HCT116 (cell line): ENCODE data around the gene UBAP2L. TPM values are rescaled to one million over a fixed set of nuclear protein-coding genes. Genes with fewer than 3 reads are reported as not detected.
A peak's percentile ranks its signal among the peaks of the same experiment; 100 is the strongest.

Experiments
- ATAC-seq: fragments of 200-7000 bp; cut with Tn5 transposase; 2 replicates; pipeline ENCODE4 v1.9.1; 2020; ENCODE audit warnings: mild to moderate bottlenecking, moderate library complexity
- Bru-seq: library from RNA; stranded (reverse); fragments of 400-500 nt; gene quantifications from one replicate; lab custom pipeline; 2021; lab: Mats Ljungman, UMichigan
- BruChase-seq, 2 experiments: library from RNA; stranded (reverse); fragments of 400-500 nt; gene quantifications; one replicate each; lab custom pipeline; 2021; lab: Mats Ljungman, UMichigan
- BruUV-seq: library from RNA; stranded (reverse); fragments of 400-500 nt; replicated peaks from 2 replicates; lab custom pipeline; 2021; lab: Mats Ljungman, UMichigan
- CTCF ChIA-PET: fragments of 300-600 bp; sonication (Branson Sonifier 250); formaldehyde crosslinking; loops from one replicate; lab custom pipeline; 2021; ENCODE audit warnings: antibody characterized with exemption; lab: Charles Lee
- POLR2A ChIA-PET: fragments of 300-600, 350-600 bp; sonication (Branson Sonifier 250); formaldehyde crosslinking; loops from one replicate; lab custom pipeline; 2021; ENCODE audit warnings: antibody characterized with exemption; lab: Charles Lee
- RAD21 ChIA-PET, 2 experiments: fragments of 300-600 bp; sonication (Branson Sonifier 250); formaldehyde crosslinking; loops; one replicate each; lab custom pipeline; 2023; ENCODE audit warnings: low total read pairs in 2 of 2; ENCODE audit not compliant: uncharacterized antibody in 2 of 2, unreplicated experiment in 2 of 2, low non-redundant PET in 1 of 2; lab: Charles Lee
- DNase-seq: peaks from one replicate; pipeline ENCODE4 v3.0.0-alpha.2; 2010; ENCODE audit warnings: low read depth, low spot score
- H2AFZ ChIP-seq: fragments of 200-600 bp; shearing (Covaris generic), sonication (generic); 2 replicates; pipeline ENCODE4 v1.6.1; 2017; ENCODE audit warnings: low read depth, mixed run types, mixed read lengths, antibody characterized with exemption, low read length; ENCODE audit not compliant: poor library complexity, severe bottlenecking
- H3K27ac ChIP-seq: 2 replicates; pipeline ENCODE4 v1.5.1; 2012; ENCODE audit warnings: low read depth, low read length
- H3K27me3 ChIP-seq: fragments of 200-600 bp; sonication (generic); 2 replicates; pipeline ENCODE4 v1.6.1; 2016; ENCODE audit warnings: mixed run types, low read length, mixed read lengths; ENCODE audit not compliant: insufficient read depth
- H3K36me3 ChIP-seq, 2 experiments: fragments of 200-500 bp in 1 of 2; fragments of 200-600 bp in 1 of 2; sonication (Bioruptor generic) in 1 of 2; sonication (generic) in 1 of 2; 2 replicates each; pipeline versions ENCODE4 v1.5.1 to v1.6.1; 2014 to 2016; ENCODE audit warnings: low read length in 2 of 2, inconsistent platforms in 1 of 2, mixed read lengths in 1 of 2, mixed run types in 1 of 2; ENCODE audit not compliant: insufficient read depth in 2 of 2, control insufficient read depth in 1 of 2
- H3K4me1 ChIP-seq, 2 experiments: fragments of 200-600 bp in 1 of 2; sonication (generic) in 1 of 2; 2 replicates each; pipeline versions ENCODE4 v1.5.1 to v1.6.1; 2012 to 2017; ENCODE audit warnings: low read length in 2 of 2, inconsistent platforms in 1 of 2, mild to moderate bottlenecking in 1 of 2, mixed read lengths in 1 of 2, mixed run types in 1 of 2, moderate library complexity in 1 of 2; ENCODE audit not compliant: insufficient read depth in 2 of 2, control insufficient read depth in 1 of 2
- H3K4me2 ChIP-seq: fragments of 200-600 bp; sonication (generic); 2 replicates; pipeline ENCODE4 v1.6.1; 2017; ENCODE audit warnings: mixed run types, low read length, mixed read lengths
- H3K4me3 ChIP-seq, 2 experiments: fragments of 200-600 bp in 1 of 2; sonication (generic) in 1 of 2; replicated peaks in 1 of 2; 2 replicates each; pipeline ENCODE4 v1.5.1; 2011 to 2016; ENCODE audit warnings: low read length in 2 of 2, control low read depth in 1 of 2, low read depth in 1 of 2, mild to moderate bottlenecking in 1 of 2, mixed read lengths in 1 of 2, mixed run types in 1 of 2
- H3K79me2 ChIP-seq: fragments of 200-600 bp; sonication (generic); 2 replicates; pipeline ENCODE4 v1.6.1; 2017; ENCODE audit warnings: mild to moderate bottlenecking, mixed run types, low read length, moderate library complexity, mixed read lengths; ENCODE audit not compliant: insufficient read depth
- H3K9ac ChIP-seq: fragments of 200-600 bp; sonication (generic); 2 replicates; pipeline ENCODE4 v1.6.1; 2016; ENCODE audit warnings: low read length, mixed read lengths
- H3K9me2 ChIP-seq: fragments of 200-600 bp; sonication (generic), shearing (Covaris generic); 2 replicates; pipeline ENCODE4 v1.6.1; 2017; ENCODE audit warnings: mixed run types, mild to moderate bottlenecking, moderate library complexity; ENCODE audit not compliant: insufficient read depth
- H3K9me3 ChIP-seq, 2 experiments: fragments of 200-500 bp in 1 of 2; fragments of 200-600 bp in 1 of 2; sonication (Bioruptor generic) in 1 of 2; sonication (generic) in 1 of 2; 2 replicates each; pipeline ENCODE4 v1.6.1; 2014 to 2017; ENCODE audit warnings: low read length in 2 of 2, mixed read lengths in 2 of 2, inconsistent platforms in 1 of 2, low read depth in 1 of 2, mild to moderate bottlenecking in 1 of 2, mixed run types in 1 of 2, moderate library complexity in 1 of 2; ENCODE audit not compliant: control insufficient read depth in 1 of 2, insufficient read depth in 1 of 2
- H4K20me1 ChIP-seq: fragments of 200-600 bp; sonication (generic), shearing (Covaris generic); 2 replicates; pipeline ENCODE4 v1.6.1; 2017; ENCODE audit warnings: mixed run types, mild to moderate bottlenecking, moderate library complexity; ENCODE audit not compliant: insufficient read depth
- CBX3 ChIP-seq: IDR thresholded peaks from 2 replicates; pipeline ENCODE4 v1.6.1; 2012; ENCODE audit warnings: low read depth
- CEBPB ChIP-seq: IDR thresholded peaks from 2 replicates; pipeline ENCODE4 v1.6.1; 2012; ENCODE audit warnings: low read depth
- ELF1 ChIP-seq: IDR thresholded peaks from 2 replicates; pipeline ENCODE4 v1.6.1; 2012; ENCODE audit warnings: low read depth, borderline replicate concordance
- EZH2 ChIP-seq: fragments of 200-600 bp; sonication (generic); IDR thresholded peaks from 2 replicates; pipeline ENCODE4 v1.6.1; 2017; ENCODE audit warnings: antibody characterized with exemption, mixed run types
- EZH2phosphoT487 ChIP-seq: fragments of 200-600 bp; IDR thresholded peaks from 2 replicates; pipeline ENCODE4 v1.6.1; 2018; ENCODE audit warnings: antibody characterized with exemption, borderline replicate concordance
- JUND ChIP-seq: IDR thresholded peaks from 2 replicates; pipeline ENCODE4 v1.6.1; 2012
- POLR2A ChIP-seq: IDR thresholded peaks from 2 replicates; pipeline ENCODE4 v1.7.0; 2011; ENCODE audit warnings: borderline replicate concordance; ENCODE audit not compliant: insufficient read depth, insufficient read length; ENCODE audit errors: extremely low read depth
- POLR2AphosphoS5 ChIP-seq: IDR thresholded peaks from 2 replicates; pipeline ENCODE4 v1.6.1; 2011; ENCODE audit warnings: mild to moderate bottlenecking, low read depth, low read length, moderate library complexity
- RAD21 ChIP-seq: IDR thresholded peaks from 2 replicates; pipeline ENCODE4 v1.6.1; 2012; ENCODE audit warnings: low read depth, mild to moderate bottlenecking
- SIN3A ChIP-seq: IDR thresholded peaks from 2 replicates; pipeline ENCODE4 v1.6.1; 2012; ENCODE audit warnings: low read depth
- SP1 ChIP-seq: IDR thresholded peaks from 2 replicates; pipeline ENCODE4 v1.6.1; 2012; ENCODE audit warnings: low read depth
- SRF ChIP-seq: IDR thresholded peaks from 2 replicates; pipeline ENCODE4 v1.6.1; 2012; ENCODE audit warnings: low read depth
- TCF7L2 ChIP-seq: IDR thresholded peaks from 2 replicates; pipeline ENCODE4 v1.7.0; 2011; ENCODE audit warnings: borderline replicate concordance, inconsistent platforms; ENCODE audit not compliant: insufficient read depth, insufficient read length; ENCODE audit errors: extremely low read depth
- YY1 ChIP-seq: IDR thresholded peaks from 2 replicates; pipeline ENCODE4 v1.6.1; 2011; ENCODE audit warnings: low read length, low read depth, moderate library complexity, mild to moderate bottlenecking; ENCODE audit not compliant: insufficient replicate concordance; ENCODE audit errors: extremely low read depth
- ZFX ChIP-seq: fragments of 450-650 bp; IDR thresholded peaks from 2 replicates; pipeline ENCODE4 v1.6.1; 2017
- ZNF274 ChIP-seq: fragments of 200-500 bp; sonication (Bioruptor generic); IDR thresholded peaks from 2 replicates; pipeline ENCODE4 v1.6.1; 2014; ENCODE audit warnings: mild to moderate bottlenecking, low read depth, low read length, inconsistent platforms
- intact Hi-C: fragments of 100-400 bp; cut with micrococcal nuclease; formaldehyde crosslinking; loops from 2 replicates; pipeline ENCODE4 v1.10.0; 2022
- long read RNA-seq: library from polyadenylated mRNA; unstranded; transcript quantifications from one replicate; pipeline ENCODE4 v2.0.0, GENCODE V29; 2021; ENCODE audit not compliant: unreplicated experiment
- polyA plus RNA-seq: library from polyadenylated mRNA; unstranded; fragments of >200 nt; gene quantifications from 2 replicates; pipeline ENCODE4 v1.2.1, GENCODE V29; 2012; ENCODE audit warnings: missing spikeins
- total RNA-seq: library from RNA; stranded (reverse); gene quantifications from one replicate; pipeline ENCODE4 v1.2.1, GENCODE V29; 2021; ENCODE audit not compliant: unreplicated experiment
- TF ChIP-seq, protein P1 (sequence below), 3 experiments: fragments of 200-600 bp in 1 of 3; sonication (generic) in 1 of 3; IDR thresholded peaks in 2 of 3; conservative IDR thresholded peaks in 1 of 3; 2 replicates each; pipeline ENCODE4 v1.5.1; 2012 to 2017; ENCODE audit warnings: low read depth in 2 of 3, low read length in 2 of 3, antibody characterized with exemption in 1 of 3, borderline replicate concordance in 1 of 3, control low read depth in 1 of 3, mild to moderate bottlenecking in 1 of 3, mixed read lengths in 1 of 3, mixed run types in 1 of 3, moderate library complexity in 1 of 3; ENCODE audit not compliant: insufficient read depth in 1 of 3
- TF ChIP-seq, protein P2 (sequence below): IDR thresholded peaks from 2 replicates; pipeline ENCODE4 v1.6.1; 2012

The UBAP2L gene, protein sequence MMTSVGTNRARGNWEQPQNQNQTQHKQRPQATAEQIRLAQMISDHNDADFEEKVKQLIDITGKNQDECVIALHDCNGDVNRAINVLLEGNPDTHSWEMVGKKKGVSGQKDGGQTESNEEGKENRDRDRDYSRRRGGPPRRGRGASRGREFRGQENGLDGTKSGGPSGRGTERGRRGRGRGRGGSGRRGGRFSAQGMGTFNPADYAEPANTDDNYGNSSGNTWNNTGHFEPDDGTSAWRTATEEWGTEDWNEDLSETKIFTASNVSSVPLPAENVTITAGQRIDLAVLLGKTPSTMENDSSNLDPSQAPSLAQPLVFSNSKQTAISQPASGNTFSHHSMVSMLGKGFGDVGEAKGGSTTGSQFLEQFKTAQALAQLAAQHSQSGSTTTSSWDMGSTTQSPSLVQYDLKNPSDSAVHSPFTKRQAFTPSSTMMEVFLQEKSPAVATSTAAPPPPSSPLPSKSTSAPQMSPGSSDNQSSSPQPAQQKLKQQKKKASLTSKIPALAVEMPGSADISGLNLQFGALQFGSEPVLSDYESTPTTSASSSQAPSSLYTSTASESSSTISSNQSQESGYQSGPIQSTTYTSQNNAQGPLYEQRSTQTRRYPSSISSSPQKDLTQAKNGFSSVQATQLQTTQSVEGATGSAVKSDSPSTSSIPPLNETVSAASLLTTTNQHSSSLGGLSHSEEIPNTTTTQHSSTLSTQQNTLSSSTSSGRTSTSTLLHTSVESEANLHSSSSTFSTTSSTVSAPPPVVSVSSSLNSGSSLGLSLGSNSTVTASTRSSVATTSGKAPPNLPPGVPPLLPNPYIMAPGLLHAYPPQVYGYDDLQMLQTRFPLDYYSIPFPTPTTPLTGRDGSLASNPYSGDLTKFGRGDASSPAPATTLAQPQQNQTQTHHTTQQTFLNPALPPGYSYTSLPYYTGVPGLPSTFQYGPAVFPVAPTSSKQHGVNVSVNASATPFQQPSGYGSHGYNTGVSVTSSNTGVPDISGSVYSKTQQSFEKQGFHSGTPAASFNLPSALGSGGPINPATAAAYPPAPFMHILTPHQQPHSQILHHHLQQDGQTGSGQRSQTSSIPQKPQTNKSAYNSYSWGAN
- 189 TPM for total RNA-seq
- polyA plus RNA-seq = 105 and 106 TPM in 2 replicates
- Bru-seq, nascent RNA = percentile 95 among the genes with signal in this experiment
- percentile 93 among the genes with signal in this experiment for BruChase-seq, experiment 1, labeled RNA remaining after a 6-hour chase
- percentile 94 among the genes with signal in this experiment for BruChase-seq, experiment 2, labeled RNA remaining after a 2-hour chase
- long read RNA-seq, partial matches to known transcripts = 45 of 123 reads
- long read RNA-seq, other reads (novel, unspliced or antisense) = 72 of 123 reads

DNA sequence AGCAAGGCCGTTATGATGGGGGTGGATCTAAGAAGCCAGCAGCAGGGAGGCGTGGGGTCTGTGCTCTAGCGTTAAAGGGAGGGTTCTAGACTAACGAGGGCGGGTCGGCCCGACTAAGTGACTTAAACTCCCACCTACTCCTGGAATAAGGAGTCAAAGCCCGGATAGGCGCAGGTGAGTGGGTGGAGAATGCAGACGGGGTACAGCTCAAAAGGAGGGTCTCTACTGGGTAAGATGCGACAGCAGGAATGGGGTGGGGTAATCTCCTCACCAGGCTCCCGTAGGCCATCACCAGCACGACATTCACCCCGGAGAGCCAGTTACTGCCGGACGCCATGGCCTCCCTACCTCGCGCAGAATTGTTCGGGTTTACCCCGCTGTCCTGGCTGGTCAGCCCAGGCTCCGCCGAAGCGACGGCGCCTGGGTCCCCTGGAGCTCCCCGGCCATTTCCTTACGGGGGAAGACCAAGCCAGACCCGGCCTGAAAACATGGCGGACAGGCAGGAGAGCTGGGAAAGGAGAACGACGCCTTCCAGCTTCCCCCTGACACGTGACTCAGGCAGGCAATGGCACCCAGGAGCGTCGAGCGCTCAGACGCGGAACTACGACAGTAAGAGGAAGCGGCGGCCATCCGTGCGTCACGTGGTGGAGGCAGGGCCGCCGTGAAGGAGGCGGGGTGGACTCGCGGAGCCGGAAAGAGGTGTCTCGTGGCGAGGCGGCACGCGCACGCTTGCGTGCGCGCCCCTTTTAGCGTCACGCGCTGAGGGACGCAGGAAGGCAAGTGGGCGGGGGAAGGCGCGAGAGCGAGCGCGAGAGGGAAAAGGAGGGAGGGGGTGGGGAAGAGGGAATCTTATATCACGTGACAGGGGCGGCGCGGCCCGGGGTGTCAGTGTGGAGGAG is at the start of gene UBAP2L:
UBAP2L (plus strand) TSS at position 885 of the 899 bp plus-strand sequence. CDS start 4,169 bp downstream, outside the sequence.
- Histone ChIP-seq H3K9me2 (no peaks in the 10 kb centered on the region), H3K9ac (peak within 1 kb of the TSS; percentile 95), H3K79me2 (peaks cover 92% of the 10 kb centered on the region), H3K4me2 (peak within 1 kb of the TSS; percentile 85), H3K27me3 (no peaks in the 10 kb centered on the region), H3K4me1 (peaks cover 8 to 20% of the 10 kb centered on the region in 2 experiments; a peak in 3 of 4 replicates), H4K20me1 (peaks cover 10% of the 10 kb centered on the region; the same call in 1 of the 2 replicates), H3K9me3 (no peaks in the 10 kb centered on the region), H3K4me3 (peak within 1 kb of the TSS; percentile 81 to 99), H3K36me3 (peaks cover 10 to 30% of the 10 kb centered on the region in 2 experiments), H2AFZ (no peak within 1 kb of the TSS), H3K27ac (peak within 1 kb of the TSS; percentile 90)
- ChIA-PET CTCF (interaction anchor here (0.7 to 1.3 kb wide), 2 partner anchors 19 to 21 kb away, joined by 3 to 5 read pairs; no protein-coding TSS in a partner anchor), POLR2A (interaction anchor here (0.6 to 1.1 kb wide), 6 partner anchors 11 to 230 kb away, joined by 3 to 9 read pairs (median 4); partner anchors contain the start of gene RPS27), RAD21 (no interaction called here)
- intact Hi-C loops = loop anchor here (1.0 kb wide), 1 partner anchor 37 kb away; no protein-coding TSS in a partner anchor
- DNase-seq (peak; percentile 98), ATAC-seq (peak; percentile 91)
- BruUV-seq = TSS peak; percentile 69
- TF ChIP-seq POLR2AphosphoS5 (peak; percentile 84), CBX3 (no peak; the same call in 1 of the 2 replicates), SRF (no peak), POLR2A (peak; percentile 52), ELF1 (peak; percentile 86), JUND (no peak), SP1 (peak; percentile 86), TCF7L2 (peak; percentile 51), CEBPB (no peak), EZH2 (no peak), ZNF274 (no peak), YY1 (peak; percentile 93), EZH2phosphoT487 (no peak), RAD21 (no peak), ZFX (peak; percentile 7; the same call in 1 of the 2 replicates), SIN3A (peak; percentile 90)
- TF ChIP-seq, protein P1, sequence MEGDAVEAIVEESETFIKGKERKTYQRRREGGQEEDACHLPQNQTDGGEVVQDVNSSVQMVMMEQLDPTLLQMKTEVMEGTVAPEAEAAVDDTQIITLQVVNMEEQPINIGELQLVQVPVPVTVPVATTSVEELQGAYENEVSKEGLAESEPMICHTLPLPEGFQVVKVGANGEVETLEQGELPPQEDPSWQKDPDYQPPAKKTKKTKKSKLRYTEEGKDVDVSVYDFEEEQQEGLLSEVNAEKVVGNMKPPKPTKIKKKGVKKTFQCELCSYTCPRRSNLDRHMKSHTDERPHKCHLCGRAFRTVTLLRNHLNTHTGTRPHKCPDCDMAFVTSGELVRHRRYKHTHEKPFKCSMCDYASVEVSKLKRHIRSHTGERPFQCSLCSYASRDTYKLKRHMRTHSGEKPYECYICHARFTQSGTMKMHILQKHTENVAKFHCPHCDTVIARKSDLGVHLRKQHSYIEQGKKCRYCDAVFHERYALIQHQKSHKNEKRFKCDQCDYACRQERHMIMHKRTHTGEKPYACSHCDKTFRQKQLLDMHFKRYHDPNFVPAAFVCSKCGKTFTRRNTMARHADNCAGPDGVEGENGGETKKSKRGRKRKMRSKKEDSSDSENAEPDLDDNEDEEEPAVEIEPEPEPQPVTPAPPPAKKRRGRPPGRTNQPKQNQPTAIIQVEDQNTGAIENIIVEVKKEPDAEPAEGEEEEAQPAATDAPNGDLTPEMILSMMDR (IDR thresholded peaks at IDR 0.05 in 2 of 3, conservative IDR thresholded peaks at IDR 0.05 in 1 of 3; ENCODE audit: borderline replicate concordance in 1 of 3, insufficient read depth in 1 of 3, low read depth in 2 of 3, low read length in 2 of 3) = no peak
- TF ChIP-seq, protein P2, sequence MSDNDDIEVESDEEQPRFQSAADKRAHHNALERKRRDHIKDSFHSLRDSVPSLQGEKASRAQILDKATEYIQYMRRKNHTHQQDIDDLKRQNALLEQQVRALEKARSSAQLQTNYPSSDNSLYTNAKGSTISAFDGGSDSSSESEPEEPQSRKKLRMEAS = peak; percentile 99
